Activated CD4-positive, CD25-positive, alpha-beta regulatory T cell (primary cell): ENCODE measurements around the gene EFCAB12.
"Not testable (repeated sequence)": the region's sequence is repeated elsewhere in the genome, so short reads cannot be mapped to it uniquely, and the experiment has no call there.

Source experiments
- DNase-seq, 4 experiments: peaks; one replicate each; lab custom pipeline; 2025; lab: John Stamatoyannopoulos, UW

EFCAB12 gene

GRCh38 chr3:129369711-129370110 is 58.7 kb downstream of the EFCAB12 start:
- DNase-seq: no peak

GRCh38 chr3:129367821-129368220 is 60.6 kb downstream of the EFCAB12 start:
- no peak for DNase-seq

GRCh38 chr3:129366312-129366831 is 62.1 kb downstream of the EFCAB12 start:
- no peak for DNase-seq

- DNase-seq: no peak
Observed at GRCh38 chr3:129365296-129366136, 62.9 kb downstream of the EFCAB12 start.

- not testable (repeated sequence) for DNase-seq
Observed at GRCh38 chr3:129364811-129365210, 63.6 kb downstream of the EFCAB12 start.

GRCh38 chr3:129363356-129363755 is 65.1 kb downstream of the EFCAB12 start:
- DNase-seq: not testable (repeated sequence)

- DNase-seq: no peak
Observed at GRCh38 chr3:129360705-129361460, 67.6 kb downstream of the EFCAB12 start.

GRCh38 chr3:129360171-129360611 is 68.2 kb downstream of the EFCAB12 start:
- no peak for DNase-seq

GRCh38 chr3:129358772-129359371 is 69.6 kb downstream of the EFCAB12 start:
- no peak for DNase-seq

- no peak for DNase-seq
Observed at GRCh38 chr3:129358177-129358771, 70.2 kb downstream of the EFCAB12 start.

GRCh38 chr3:129357616-129358015 is 70.8 kb downstream of the EFCAB12 start:
- DNase-seq: no peak

GRCh38 chr3:129356756-129357425 is 71.5 kb downstream of the EFCAB12 start:
- DNase-seq: no peak

GRCh38 chr3:129353589-129353941 is 74.9 kb downstream of the EFCAB12 start:
- DNase-seq: no peak

- DNase-seq: no peak
Observed at GRCh38 chr3:129352650-129353588, 75.5 kb downstream of the EFCAB12 start.

GRCh38 chr3:129352045-129352444 is 76.4 kb downstream of the EFCAB12 start:
- no peak for DNase-seq
